GM19239 (cell line): Measurements from ENCODE around the gene CBL.
A peak's percentile ranks its signal among the peaks of the same experiment; 100 is the strongest.
"Not testable (repeated sequence)": the region's sequence is repeated elsewhere in the genome, so short reads cannot be mapped to it uniquely, and the experiment has no call there.

Experiments
- DNase-seq: peaks from one replicate; pipeline ENCODE4 v3.0.0; 2011; ENCODE audit warnings: low spot score; ENCODE audit not compliant: insufficient read length
- FAIRE-seq: peaks from 2 replicates; lab custom pipeline; 2011; peaks lifted over from hg19 to GRCh38; lab: Jason Lieb, UNC

Gene CBL

GRCh38 chr11:119181677-119182412 is 24.3 kb upstream of the CBL start:
- DNase-seq, result no peak
- FAIRE-seq, result no peak

GRCh38 chr11:119184399-119184798 is 21.7 kb upstream of the CBL start:
- DNase-seq, FAIRE-seq: not testable (repeated sequence)

- DNase-seq, result no peak
- FAIRE-seq, result no peak
Observed at GRCh38 chr11:119185981-119186634, 20.0 kb upstream of the CBL start.

GRCh38 chr11:119187123-119187892 is 18.8 kb upstream of the CBL start:
- FAIRE-seq (no peak), DNase-seq (no peak)

GRCh38 chr11:119188067-119188466 is 18.1 kb upstream of the CBL start:
- DNase-seq (no peak), FAIRE-seq (no peak)

GRCh38 chr11:119188887-119189286 is 17.3 kb upstream of the CBL start:
- DNase-seq, result no peak
- no peak for FAIRE-seq

- DNase-seq (no peak), FAIRE-seq (no peak)
Observed at GRCh38 chr11:119189393-119189792, 16.7 kb upstream of the CBL start.

GRCh38 chr11:119190531-119190930 is 15.6 kb upstream of the CBL start:
- no peak for FAIRE-seq

GRCh38 chr11:119191265-119191664 is 14.9 kb upstream of the CBL start:
- not testable (repeated sequence) for DNase-seq, FAIRE-seq

More at GRCh38 chr11:119190531-119190930, 15.6 kb upstream of the CBL start:
- DNase-seq, result no peak

- FAIRE-seq (no peak), DNase-seq (no peak)
Observed at GRCh38 chr11:119192111-119192510, 14.0 kb upstream of the CBL start.

- DNase-seq, result no peak
- no peak for FAIRE-seq
Observed at GRCh38 chr11:119193001-119193400, 13.1 kb upstream of the CBL start.

GRCh38 chr11:119193626-119194025 is 12.5 kb upstream of the CBL start:
- no peak for FAIRE-seq
- no peak for DNase-seq

GRCh38 chr11:119194811-119195440 is 11.2 kb upstream of the CBL start:
- DNase-seq, result no peak
- no peak for FAIRE-seq

GRCh38 chr11:119195680-119196079 is 10.5 kb upstream of the CBL start:
- DNase-seq (no peak), FAIRE-seq (no peak)

- peak; percentile 75 for DNase-seq
- peak; percentile 93 for FAIRE-seq
Observed at GRCh38 chr11:119196833-119197483, 9.2 kb upstream of the CBL start.

- FAIRE-seq (no peak), DNase-seq (no peak)
Observed at GRCh38 chr11:119198925-119199324, 7.2 kb upstream of the CBL start.

- not testable (repeated sequence) for FAIRE-seq
Observed at GRCh38 chr11:119201236-119201635, 4.9 kb upstream of the CBL start.

GRCh38 chr11:119202554-119202953 is 3.6 kb upstream of the CBL start:
- DNase-seq (no peak), FAIRE-seq (no peak)

More at GRCh38 chr11:119201236-119201635, 4.9 kb upstream of the CBL start:
- not testable (repeated sequence) for DNase-seq

GRCh38 chr11:119204066-119204465 is 2.1 kb upstream of the CBL start:
- DNase-seq, result no peak
- FAIRE-seq, result no peak

GRCh38 chr11:119205080-119205479 is 1.1 kb upstream of the CBL start:
- DNase-seq (no peak), FAIRE-seq (peak; percentile 91)
